Mononuclear cell (primary cell): ENCODE data around the gene DNAAF5. TPM values are rescaled to one million over a fixed set of nuclear protein-coding genes. Genes with fewer than 3 reads are reported as not detected.
"Not testable (repeated sequence)": the region's sequence is repeated elsewhere in the genome, so short reads cannot be mapped to it uniquely, and the experiment has no call there.

ENCODE experiments used
- H3K27me3 ChIP-seq: 2 replicates; pipeline ENCODE4 v1.6.0; 2011; ENCODE audit warnings: low read length, control low read depth; ENCODE audit not compliant: insufficient read depth
- H3K4me1 ChIP-seq: 2 replicates; pipeline ENCODE4 v1.5.1; 2011; ENCODE audit warnings: mild to moderate bottlenecking, low read length, control low read depth; ENCODE audit not compliant: insufficient read depth
- H3K4me3 ChIP-seq: 2 replicates; pipeline ENCODE4 v1.5.1; 2011; ENCODE audit warnings: mild to moderate bottlenecking, low read length, moderate library complexity
- H3K9me3 ChIP-seq: 2 replicates; pipeline ENCODE4 v1.5.1; 2011; ENCODE audit warnings: low read depth, mild to moderate bottlenecking, control low read depth, low read length
- total RNA-seq: library from RNA; depleted of rRNA; stranded (reverse); fragments of >200 nt; gene quantifications from one replicate; pipeline ENCODE4 v1.2.3, GENCODE V29; 2012

The DNAAF5 gene
- total RNA-seq, 1 donor, result 2.9 TPM

GRCh38 chr7:732094-732541, 5.6 kb downstream of the DNAAF5 start:
- H3K4me3 ChIP-seq, result no peak overlapping the region
- no peaks in the 10 kb centered on the region for H3K27me3 ChIP-seq
- peaks cover 6% of the 10 kb centered on the region for H3K4me1 ChIP-seq
- peaks cover 19% of the 10 kb centered on the region for H3K9me3 ChIP-seq

- Histone ChIP-seq H3K4me3 (no peak overlapping the region), H3K4me1 (peaks cover 6% of the 10 kb centered on the region), H3K9me3 (peaks cover 19% of the 10 kb centered on the region), H3K27me3 (no peaks in the 10 kb centered on the region)
Observed at GRCh38 chr7:732556-732955, 6.1 kb downstream of the DNAAF5 start.

DNA sequence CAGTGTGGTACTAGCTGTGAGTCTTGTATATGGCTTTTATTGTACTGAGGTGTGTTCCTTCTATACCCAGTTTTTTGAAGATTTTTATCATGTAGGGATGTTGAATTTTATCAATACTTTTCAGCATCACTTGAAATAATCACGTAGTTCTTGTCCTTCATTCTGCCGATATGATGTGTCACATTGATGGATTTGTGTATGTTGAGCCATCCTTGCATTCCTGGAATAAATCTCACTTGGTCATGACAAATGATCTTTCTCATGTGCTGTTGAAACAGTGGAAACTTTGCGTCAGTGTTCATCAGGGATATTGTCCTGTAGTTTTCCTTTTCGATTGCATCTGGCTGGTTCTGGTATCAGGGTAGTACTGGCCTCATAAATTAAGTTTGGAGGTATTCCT, 7.7 kb downstream of the DNAAF5 start:
- Histone ChIP-seq H3K9me3 (peaks cover 19% of the 10 kb centered on the region), H3K4me1 (no peaks in the 10 kb centered on the region), H3K27me3 (no peaks in the 10 kb centered on the region), H3K4me3 (no peak overlapping the region)

DNA sequence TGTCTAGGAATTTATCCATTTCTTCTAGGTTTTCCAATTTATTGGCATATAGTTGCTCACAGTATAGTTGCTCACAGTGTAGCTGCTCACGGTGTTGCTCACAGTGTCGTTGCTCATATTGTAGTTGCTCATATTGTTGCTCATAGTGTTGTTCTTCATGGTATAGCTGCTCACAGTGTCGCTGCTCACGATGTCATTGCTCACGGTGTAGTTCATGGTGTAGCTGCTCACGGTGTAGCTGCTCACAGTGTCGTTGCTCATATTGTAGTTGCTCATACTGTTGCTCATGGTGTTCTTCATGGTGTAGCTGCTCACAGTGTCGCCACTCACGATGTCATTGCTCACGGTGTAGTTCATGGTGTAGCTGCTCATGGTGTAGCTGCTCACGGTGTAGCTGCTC, 8.3 kb downstream of the DNAAF5 start:
- Histone ChIP-seq H3K9me3 (peaks cover 19% of the 10 kb centered on the region), H3K4me3 (no peak overlapping the region), H3K4me1 (no peaks in the 10 kb centered on the region), H3K27me3 (no peaks in the 10 kb centered on the region)

DNA sequence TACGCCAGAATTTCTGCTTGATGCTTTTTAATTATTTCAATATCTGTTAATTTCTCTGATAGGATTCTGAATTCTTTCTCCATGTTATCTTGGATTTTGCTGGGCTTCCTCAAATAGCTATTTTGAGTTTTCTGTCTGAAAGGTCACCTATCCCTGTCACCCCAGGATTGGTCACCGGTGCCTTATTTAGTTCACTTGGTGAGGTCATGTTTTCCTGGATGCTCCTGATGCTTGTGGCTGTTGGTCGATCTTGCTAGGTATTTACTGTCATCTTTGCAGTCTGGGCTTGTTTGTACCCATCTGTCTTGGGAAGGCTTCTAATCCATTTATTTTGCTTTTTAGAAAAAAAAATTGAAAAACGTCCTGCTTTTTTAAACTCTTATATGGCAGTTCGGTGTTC, 11.7 kb downstream of the DNAAF5 start:
- Histone ChIP-seq H3K9me3 (peaks cover 19% of the 10 kb centered on the region), H3K4me1 (no peaks in the 10 kb centered on the region), H3K27me3 (no peaks in the 10 kb centered on the region), H3K4me3 (no peak overlapping the region)

DNA sequence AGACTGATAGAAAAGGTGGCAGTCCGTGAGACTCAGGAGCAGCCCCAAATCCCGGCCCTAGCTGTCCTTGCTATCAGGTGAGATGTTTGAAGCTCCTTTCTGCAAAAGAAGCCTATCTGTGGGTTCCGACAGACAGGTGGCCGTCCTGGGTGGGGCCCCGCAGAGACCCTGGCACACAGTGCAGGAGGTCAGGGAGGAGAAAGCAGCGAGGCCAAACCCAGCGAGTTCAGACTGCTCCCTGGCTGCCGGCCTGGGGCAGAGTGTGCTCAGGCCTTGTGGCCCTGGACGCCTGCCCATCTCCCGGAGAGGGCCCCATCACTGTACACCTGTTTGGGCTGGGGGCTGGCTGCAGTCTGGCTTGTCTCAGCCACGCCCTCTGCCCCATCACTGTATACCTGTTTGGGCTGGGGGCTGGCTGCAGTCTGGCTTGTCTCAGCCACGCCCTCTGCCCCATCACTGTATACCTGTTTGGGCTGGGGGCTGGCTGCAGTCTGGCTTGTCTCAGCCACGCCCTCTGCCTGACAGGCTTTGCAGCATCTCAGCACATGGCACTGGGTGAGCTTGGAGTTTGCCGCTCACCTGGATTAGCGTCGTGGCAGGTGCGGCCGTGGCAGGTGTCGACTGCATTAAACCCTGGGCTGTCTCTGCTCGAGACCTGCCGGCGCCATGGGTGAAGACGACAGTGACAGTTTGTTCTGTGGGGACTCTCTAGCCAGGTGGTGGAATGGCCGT, 12.4 kb downstream of the DNAAF5 start:
- no peaks in the 10 kb centered on the region for H3K4me1 ChIP-seq
- no peak overlapping the region for H3K4me3 ChIP-seq
- no peaks in the 10 kb centered on the region for H3K27me3 ChIP-seq
- H3K9me3 ChIP-seq, result peaks cover 17% of the 10 kb centered on the region

DNA sequence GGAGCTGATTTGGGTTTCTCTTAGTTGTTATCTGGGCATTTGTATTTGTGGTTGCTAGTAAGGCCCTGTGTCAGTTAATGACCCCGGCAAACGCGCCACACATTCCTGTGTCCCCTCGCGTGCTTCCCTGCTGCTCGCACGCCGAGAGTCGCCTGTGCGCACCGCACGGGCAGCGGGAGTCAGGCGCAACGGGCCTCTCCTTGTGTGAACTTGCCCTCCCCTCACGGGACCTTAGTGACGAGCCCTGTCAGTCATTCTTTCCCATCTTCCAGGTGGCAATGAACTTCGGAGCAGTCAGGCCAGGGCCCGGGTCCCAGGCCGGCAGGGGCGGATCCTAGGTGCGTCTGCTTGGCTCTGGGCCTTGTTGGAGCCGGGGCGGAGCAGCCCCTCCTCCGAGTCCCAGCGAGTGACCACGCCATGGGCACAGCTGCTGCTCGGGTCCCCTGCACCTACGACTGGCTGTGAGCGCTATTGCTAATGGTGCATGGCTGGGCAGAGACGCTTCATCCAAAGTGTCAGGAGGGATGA, 13.0 kb downstream of the DNAAF5 start:
- H3K27me3 ChIP-seq, result no peaks in the 10 kb centered on the region
- no peak overlapping the region for H3K4me3 ChIP-seq
- peaks cover 10% of the 10 kb centered on the region for H3K9me3 ChIP-seq
- no peaks in the 10 kb centered on the region for H3K4me1 ChIP-seq

GRCh38 chr7:739983-740942, 13.8 kb downstream of the DNAAF5 start:
- H3K4me3 ChIP-seq, result no peak overlapping the region
- no peaks in the 10 kb centered on the region for H3K4me1 ChIP-seq
- no peaks in the 10 kb centered on the region for H3K27me3 ChIP-seq
- peaks cover 3% of the 10 kb centered on the region for H3K9me3 ChIP-seq

- H3K9me3 ChIP-seq, result no peaks in the 10 kb centered on the region
- no peak overlapping the region for H3K4me3 ChIP-seq
- no peaks in the 10 kb centered on the region for H3K27me3 ChIP-seq
- no peaks in the 10 kb centered on the region for H3K4me1 ChIP-seq
Observed at GRCh38 chr7:741191-741671, 14.7 kb downstream of the DNAAF5 start.

- Histone ChIP-seq H3K27me3 (no peaks in the 10 kb centered on the region), H3K9me3 (no peaks in the 10 kb centered on the region), H3K4me3 (no peak overlapping the region), H3K4me1 (no peaks in the 10 kb centered on the region)
Observed at GRCh38 chr7:741850-742249, 15.4 kb downstream of the DNAAF5 start.

DNA sequence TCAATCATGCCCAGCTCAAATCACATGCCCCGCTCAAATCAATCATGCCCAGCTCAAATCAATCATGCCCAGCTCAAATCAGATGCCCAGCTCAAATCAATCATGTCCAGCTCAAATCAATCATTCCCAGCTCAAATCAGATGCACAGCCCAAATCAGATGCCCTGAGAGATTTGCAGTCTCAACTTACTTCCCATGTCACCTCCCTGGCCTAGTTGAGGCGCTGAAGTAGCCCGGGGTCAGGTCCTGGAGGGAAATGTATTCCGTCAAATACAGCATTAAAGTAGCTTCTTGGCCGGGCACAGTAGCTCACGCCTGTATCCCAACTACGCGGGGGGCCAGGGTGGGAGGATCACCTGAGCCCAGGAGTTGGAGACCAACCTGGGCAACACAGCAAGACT, 16.3 kb downstream of the DNAAF5 start:
- no peaks in the 10 kb centered on the region for H3K9me3 ChIP-seq
- no peak overlapping the region for H3K4me3 ChIP-seq
- no peaks in the 10 kb centered on the region for H3K27me3 ChIP-seq
- no peaks in the 10 kb centered on the region for H3K4me1 ChIP-seq

- H3K4me3 ChIP-seq, H3K27me3 ChIP-seq, H3K4me1 ChIP-seq, H3K9me3 ChIP-seq: not testable (repeated sequence)
Observed at GRCh38 chr7:743341-744127, 17.0 kb downstream of the DNAAF5 start.

- not testable (repeated sequence) for H3K27me3 ChIP-seq, H3K4me3 ChIP-seq, H3K4me1 ChIP-seq, H3K9me3 ChIP-seq
Observed at GRCh38 chr7:744128-744520, 17.6 kb downstream of the DNAAF5 start.

- no peaks in the 10 kb centered on the region for H3K4me1 ChIP-seq
- H3K27me3 ChIP-seq, result no peaks in the 10 kb centered on the region
- no peaks in the 10 kb centered on the region for H3K9me3 ChIP-seq
- H3K4me3 ChIP-seq, result no peak overlapping the region
Observed at GRCh38 chr7:744854-745430, 18.4 kb downstream of the DNAAF5 start.
